ENCODE results near the gene GRSF1. TPM values are rescaled to one million over a fixed set of nuclear protein-coding genes. Genes with fewer than 3 reads are reported as not detected.
"Not testable (repeated sequence)": the region's sequence is repeated elsewhere in the genome, so short reads cannot be mapped to it uniquely, and the experiment has no call there.

Gene GRSF1
- total and polyA plus RNA-seq, 4 experiments from 2014 or later = 47.0 to 96.0 (median 64.3) TPM

- no peak overlapping the region for H3K27ac Mint-ChIP-seq
- H3K9me3 Mint-ChIP-seq = no peaks in the 10 kb centered on the region
- H3K27me3 Mint-ChIP-seq = no peaks in the 10 kb centered on the region
- intact Hi-C loops (cut with micrococcal nuclease) = no loop called here
- CTCF ChIA-PET (ENCODE audit: partially characterized antibody) = interaction anchor here (2.1 kb wide), 1 partner anchor 58 kb away, joined by 4 read pairs; no protein-coding TSS in a partner anchor
- H3K9me3 ChIP-seq (ENCODE audit: control insufficient read depth in 1 of 2, low read length in 2 of 2) = no peaks in the 10 kb centered on the region
- no peak for DNase-seq
- no peak overlapping the region for H3K27ac ChIP-seq (ENCODE audit: low read depth, low read length)
- POLR2A ChIA-PET (ENCODE audit: partially characterized antibody) = no interaction called here
- peak overlapping the region in 1 of 8 donors; percentile 49 for H3K4me3 Mint-ChIP-seq
- H3K4me1 ChIP-seq (ENCODE audit: insufficient read depth, low read length) = no peaks in the 10 kb centered on the region
- H3K4me1 Mint-ChIP-seq = peaks cover 0 to 2% (median 0%) of the 10 kb centered on the region in 4 donors
- peaks cover 30 to 34% of the 10 kb centered on the region in 2 donors for H3K36me3 Mint-ChIP-seq
- H3K36me3 ChIP-seq (ENCODE audit: insufficient read depth, low read length) = no peaks in the 10 kb centered on the region
- H3K27me3 ChIP-seq (ENCODE audit: insufficient read depth, low read length) = no peaks in the 10 kb centered on the region
- H3K4me3 ChIP-seq (ENCODE audit: low read length in 2 of 2) = no peak overlapping the region
Measured at GRCh38 chr4:70793626-70794025, 46.1 kb downstream of the GRSF1 start.

DNA sequence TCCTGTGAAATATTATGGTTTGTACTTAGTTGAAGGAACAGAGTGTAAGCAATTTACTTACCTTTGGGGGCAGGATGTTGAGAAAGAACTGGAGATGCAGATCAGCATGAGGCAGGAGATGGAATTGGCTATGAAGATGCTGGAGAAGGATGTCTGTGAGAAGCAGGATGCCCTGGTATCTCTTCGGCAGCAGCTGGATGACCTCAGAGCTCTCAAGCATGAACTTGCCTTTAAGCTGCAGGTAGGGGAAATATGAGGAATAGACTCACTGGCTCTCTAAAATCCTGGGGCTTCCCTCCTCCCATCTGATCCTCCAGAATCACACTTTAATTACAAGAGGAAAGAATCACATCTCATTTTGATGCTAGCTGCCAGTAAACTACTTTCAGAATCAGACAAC, 51.0 kb downstream of the GRSF1 start:
- DNase-seq = no peak
- no peaks in the 10 kb centered on the region for H3K27me3 ChIP-seq (ENCODE audit: insufficient read depth, low read length)
- H3K27ac Mint-ChIP-seq = no peak overlapping the region
- no peaks in the 10 kb centered on the region for H3K9me3 ChIP-seq (ENCODE audit: control insufficient read depth in 1 of 2, low read length in 2 of 2)
- CTCF ChIA-PET (ENCODE audit: partially characterized antibody) = no interaction called here
- H3K27ac ChIP-seq (ENCODE audit: low read depth, low read length) = no peak overlapping the region
- peaks cover 36 to 38% of the 10 kb centered on the region in 2 donors for H3K36me3 Mint-ChIP-seq
- no peaks in the 10 kb centered on the region for H3K9me3 Mint-ChIP-seq
- no peak overlapping the region for H3K4me3 ChIP-seq (ENCODE audit: low read length in 2 of 2)
- H3K27me3 Mint-ChIP-seq = no peaks in the 10 kb centered on the region
- POLR2A ChIA-PET (ENCODE audit: partially characterized antibody) = no interaction called here
- H3K4me1 ChIP-seq (ENCODE audit: insufficient read depth, low read length) = no peaks in the 10 kb centered on the region
- intact Hi-C loops (cut with micrococcal nuclease) = no loop called here
- H3K4me1 Mint-ChIP-seq = peaks cover 0 to 2% (median 0%) of the 10 kb centered on the region in 4 donors
- no peak overlapping the region for H3K4me3 Mint-ChIP-seq
- no peaks in the 10 kb centered on the region for H3K36me3 ChIP-seq (ENCODE audit: insufficient read depth, low read length)

GRCh38 chr4:70787496-70787895, 52.2 kb downstream of the GRSF1 start:
- H3K4me3 ChIP-seq (ENCODE audit: low read length in 2 of 2) = no peak overlapping the region
- H3K36me3 ChIP-seq (ENCODE audit: insufficient read depth, low read length) = no peaks in the 10 kb centered on the region
- Mint-ChIP-seq H3K27ac (no peak overlapping the region), H3K4me1 (peaks cover 0 to 2% (median 0%) of the 10 kb centered on the region in 4 donors), H3K4me3 (no peak overlapping the region), H3K9me3 (no peaks in the 10 kb centered on the region), H3K27me3 (no peaks in the 10 kb centered on the region), H3K36me3 (peaks cover 34 to 38% of the 10 kb centered on the region in 2 donors)
- H3K27me3 ChIP-seq (ENCODE audit: insufficient read depth, low read length) = no peaks in the 10 kb centered on the region
- intact Hi-C loops (cut with micrococcal nuclease) = no loop called here
- CTCF ChIA-PET (ENCODE audit: partially characterized antibody) = interaction anchor here (0.8 to 1.7 kb wide), 2 partner anchors 16 to 17 kb away, joined by 3 to 4 read pairs; no protein-coding TSS in a partner anchor
- H3K27ac ChIP-seq (ENCODE audit: low read depth, low read length) = no peak overlapping the region
- POLR2A ChIA-PET (ENCODE audit: partially characterized antibody) = no interaction called here
- H3K4me1 ChIP-seq (ENCODE audit: insufficient read depth, low read length) = no peaks in the 10 kb centered on the region
- DNase-seq = no peak
- no peaks in the 10 kb centered on the region for H3K9me3 ChIP-seq (ENCODE audit: control insufficient read depth in 1 of 2, low read length in 2 of 2)

DNA sequence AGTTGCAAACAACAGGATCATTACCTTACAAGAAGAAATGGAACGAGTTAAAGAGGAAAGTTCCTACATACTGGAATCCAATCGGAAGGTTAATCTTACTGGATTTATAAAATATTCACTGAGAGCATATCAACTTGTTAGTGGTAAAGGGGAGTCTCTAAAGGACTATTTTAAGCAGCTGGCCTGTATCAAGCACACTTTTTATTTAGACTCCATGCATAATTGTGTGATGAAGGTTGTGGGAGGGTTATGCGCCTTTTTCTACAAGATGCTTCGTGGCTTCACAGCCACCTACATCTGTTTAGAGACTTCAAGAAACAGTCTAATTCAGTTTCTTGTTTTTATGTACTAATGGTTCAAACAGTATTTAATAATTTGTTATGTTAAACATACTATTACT, 56.6 kb downstream of the GRSF1 start:
- Mint-ChIP-seq H3K36me3 (peaks cover 27 to 30% of the 10 kb centered on the region in 2 donors), H3K9me3 (no peaks in the 10 kb centered on the region), H3K27ac (no peak overlapping the region), H3K27me3 (no peaks in the 10 kb centered on the region), H3K4me3 (no peak overlapping the region), H3K4me1 (no peaks in the 10 kb centered on the region)
- POLR2A ChIA-PET (ENCODE audit: partially characterized antibody) = no interaction called here
- no peaks in the 10 kb centered on the region for H3K4me1 ChIP-seq (ENCODE audit: insufficient read depth, low read length)
- intact Hi-C loops (cut with micrococcal nuclease) = no loop called here
- H3K36me3 ChIP-seq (ENCODE audit: insufficient read depth, low read length) = no peaks in the 10 kb centered on the region
- CTCF ChIA-PET (ENCODE audit: partially characterized antibody) = no interaction called here
- no peak overlapping the region for H3K27ac ChIP-seq (ENCODE audit: low read depth, low read length)
- DNase-seq = no peak
- no peak overlapping the region for H3K4me3 ChIP-seq (ENCODE audit: low read length in 2 of 2)
- no peaks in the 10 kb centered on the region for H3K27me3 ChIP-seq (ENCODE audit: insufficient read depth, low read length)
- no peaks in the 10 kb centered on the region for H3K9me3 ChIP-seq (ENCODE audit: control insufficient read depth in 1 of 2, low read length in 2 of 2)

GRCh38 chr4:70778888-70779422, 60.7 kb downstream of the GRSF1 start:
- no peaks in the 10 kb centered on the region for H3K27me3 Mint-ChIP-seq
- no peaks in the 10 kb centered on the region for H3K27me3 ChIP-seq (ENCODE audit: insufficient read depth, low read length)
- intact Hi-C loops (cut with micrococcal nuclease) = no loop called here
- no peak overlapping the region for H3K4me3 Mint-ChIP-seq
- ChIA-PET POLR2A (ENCODE audit: partially characterized antibody) (no interaction called here), CTCF (ENCODE audit: partially characterized antibody) (no interaction called here)
- H3K4me1 ChIP-seq (ENCODE audit: insufficient read depth, low read length) = no peaks in the 10 kb centered on the region
- no peak overlapping the region for H3K4me3 ChIP-seq (ENCODE audit: low read length in 2 of 2)
- H3K4me1 Mint-ChIP-seq = no peaks in the 10 kb centered on the region
- DNase-seq = no peak
- no peaks in the 10 kb centered on the region for H3K36me3 ChIP-seq (ENCODE audit: insufficient read depth, low read length)
- no peaks in the 10 kb centered on the region for H3K9me3 Mint-ChIP-seq
- no peaks in the 10 kb centered on the region for H3K9me3 ChIP-seq (ENCODE audit: control insufficient read depth in 1 of 2, low read length in 2 of 2)
- peak overlapping the region in 1 of 7 donors; percentile 74 for H3K27ac Mint-ChIP-seq
- no peak overlapping the region for H3K27ac ChIP-seq (ENCODE audit: low read depth, low read length)
- H3K36me3 Mint-ChIP-seq = peaks cover 11 to 18% of the 10 kb centered on the region in 2 donors

DNA sequence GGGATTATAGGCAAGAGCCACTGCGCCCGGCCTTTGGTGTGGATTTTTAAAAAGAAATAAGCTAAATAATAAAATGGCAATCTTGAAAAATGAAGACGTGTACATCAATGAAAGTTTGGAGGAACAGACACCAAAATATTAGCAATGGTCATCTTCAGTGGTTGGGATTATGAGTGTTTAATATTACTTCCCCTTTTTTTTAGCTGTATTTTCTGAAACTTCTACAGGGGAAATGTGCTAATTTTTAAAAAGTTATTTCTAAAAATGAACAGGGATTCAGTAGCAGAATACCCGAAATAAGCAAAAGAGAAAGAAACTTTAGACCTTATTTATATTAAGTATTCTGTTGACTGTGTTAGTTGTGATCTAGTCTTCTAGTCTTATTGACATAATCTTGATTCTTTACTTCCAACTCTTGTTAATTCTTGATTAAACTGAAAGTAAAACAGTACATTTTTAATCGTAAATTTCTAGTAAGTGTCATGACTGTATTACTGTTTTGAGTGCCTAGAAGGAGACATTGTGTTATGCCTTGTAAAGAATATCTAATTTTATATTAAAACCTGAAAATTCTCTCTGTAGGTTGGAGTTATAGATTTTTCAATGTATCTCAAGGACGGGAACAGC, 66.6 kb downstream of the GRSF1 start:
- DNase-seq = no peak
- CTCF ChIA-PET (ENCODE audit: partially characterized antibody) = interaction anchor here (0.8 kb wide), 1 partner anchor 39 kb away, joined by 3 read pairs; no protein-coding TSS in a partner anchor
- no peaks in the 10 kb centered on the region for H3K9me3 ChIP-seq (ENCODE audit: control insufficient read depth in 1 of 2, low read length in 2 of 2)
- no peak overlapping the region for H3K4me3 ChIP-seq (ENCODE audit: low read length in 2 of 2)
- no peaks in the 10 kb centered on the region for H3K27me3 ChIP-seq (ENCODE audit: insufficient read depth, low read length)
- no peaks in the 10 kb centered on the region for H3K27me3 Mint-ChIP-seq
- H3K27ac ChIP-seq (ENCODE audit: low read depth, low read length) = no peak overlapping the region
- no peak overlapping the region for H3K4me3 Mint-ChIP-seq
- H3K36me3 Mint-ChIP-seq = peaks cover 18 to 22% of the 10 kb centered on the region in 2 donors
- no peaks in the 10 kb centered on the region for H3K4me1 ChIP-seq (ENCODE audit: insufficient read depth, low read length)
- H3K4me1 Mint-ChIP-seq = peaks cover 0 to 2% (median 0%) of the 10 kb centered on the region in 4 donors
- H3K36me3 ChIP-seq (ENCODE audit: insufficient read depth, low read length) = no peaks in the 10 kb centered on the region
- intact Hi-C loops (cut with micrococcal nuclease) = no loop called here
- no peaks in the 10 kb centered on the region for H3K9me3 Mint-ChIP-seq
- H3K27ac Mint-ChIP-seq = no peak overlapping the region
- POLR2A ChIA-PET (ENCODE audit: partially characterized antibody) = no interaction called here

DNA sequence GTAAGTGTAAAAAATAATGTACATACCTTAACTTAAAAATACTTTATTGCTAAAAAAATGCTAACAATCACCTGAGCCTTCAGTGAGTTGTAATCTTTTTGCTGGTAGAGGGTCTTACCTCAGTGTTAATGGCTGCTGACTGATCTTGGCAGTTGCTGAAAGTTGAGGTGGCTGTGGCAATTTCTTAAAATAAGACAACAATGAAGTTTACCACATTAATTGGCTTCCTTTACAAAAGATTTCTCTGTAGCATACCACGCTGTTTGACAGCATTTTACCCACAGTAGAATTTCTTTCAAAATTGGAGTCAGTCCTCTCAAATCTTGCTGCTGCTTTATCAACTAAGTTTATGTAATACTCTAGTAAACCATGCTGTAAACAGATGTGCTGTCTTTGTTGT, 70.3 kb downstream of the GRSF1 start:
- H3K27ac ChIP-seq (ENCODE audit: low read depth, low read length); H3K9me3 ChIP-seq (ENCODE audit: control insufficient read depth in 1 of 2, low read length in 2 of 2); H3K4me3 ChIP-seq (ENCODE audit: low read length in 2 of 2); H3K4me1 Mint-ChIP-seq; H3K9me3 Mint-ChIP-seq; H3K4me3 Mint-ChIP-seq; H3K27ac Mint-ChIP-seq; POLR2A ChIA-PET (ENCODE audit: partially characterized antibody); H3K27me3 Mint-ChIP-seq; intact Hi-C loops (cut with micrococcal nuclease); CTCF ChIA-PET (ENCODE audit: partially characterized antibody); DNase-seq; H3K4me1 ChIP-seq (ENCODE audit: insufficient read depth, low read length); H3K36me3 ChIP-seq (ENCODE audit: insufficient read depth, low read length); H3K27me3 ChIP-seq (ENCODE audit: insufficient read depth, low read length): not testable (repeated sequence)
- H3K36me3 Mint-ChIP-seq = peaks cover 35 to 37% of the 10 kb centered on the region in 2 donors

Measured in CD4-positive, alpha-beta memory T cell (primary cell).